Right lobe of liver (tissue), 4 donors: ENCODE results near the gene HSD17B4.

Experiments used
- CTCF ChIP-seq, 4 donors: fragments of 200-600 bp in 3 of 4; fragments of 450-650 bp in 1 of 4; IDR thresholded peaks; one replicate each; pipeline versions ENCODE4 v1.5.1 to v1.8.0; 2016 to 2022; ENCODE audit warnings: antibody characterized with exemption in 4 of 4, mild to moderate bottlenecking in 2 of 4
- POLR2A ChIP-seq: fragments of 450-650 bp; IDR thresholded peaks from one replicate; pipeline ENCODE4 v1.6.1; 2017; ENCODE audit warnings: antibody characterized with exemption, mild to moderate bottlenecking
- donor health status: DM: no; HTN: no; CAD: no.
- donor health status: DM: no; HTN: no; CAD: no.
- donor health status: DM: no; HTN: yes; CAD: no.

- TF ChIP-seq CTCF (IDR thresholded peaks at IDR 0.05) (no peak), POLR2A (no peak)
Measured at GRCh38 chr5:119449882-119450281, 2.4 kb upstream of the HSD17B4 start.
